LHCN-M2 (cell line): ENCODE results near the gene SLC12A6. TPM values are rescaled to one million over a fixed set of nuclear protein-coding genes. Genes with fewer than 3 reads are reported as not detected.
A peak's percentile ranks its signal among the peaks of the same experiment; 100 is the strongest.
"Not testable (repeated sequence)": the region's sequence is repeated elsewhere in the genome, so short reads cannot be mapped to it uniquely, and the experiment has no call there.

ENCODE experiments used
- DNase-seq: peaks from one replicate; pipeline ENCODE4 v3.0.0-alpha.2; 2012; ENCODE audit warnings: low read depth
- total RNA-seq: library from RNA; depleted of rRNA; stranded (reverse); fragments of >200 nt; gene quantifications from 2 replicates; pipeline ENCODE4 v1.2.3, GENCODE V29; 2014

Gene SLC12A6
- total RNA-seq, 1 experiment from 2014 or later: 12.1 TPM

- no peak for DNase-seq
These were observed 20.8 kb upstream of the SLC12A6 start for GRCh38 chr15:34358367-34358766.

- DNase-seq: no peak
These were observed 20.1 kb upstream of the SLC12A6 start for GRCh38 chr15:34357653-34358052.

GRCh38 chr15:34355241-34355640 lies 17.7 kb upstream of the SLC12A6 start:
- no peak for DNase-seq

- no peak for DNase-seq
These were observed 16.7 kb upstream of the SLC12A6 start for GRCh38 chr15:34354286-34354685.

- DNase-seq: no peak
These were observed 16.0 kb upstream of the SLC12A6 start for GRCh38 chr15:34353627-34354026.

GRCh38 chr15:34352996-34353395 lies 15.4 kb upstream of the SLC12A6 start:
- DNase-seq: not testable (repeated sequence)

- no peak for DNase-seq
These were observed 12.2 kb upstream of the SLC12A6 start for GRCh38 chr15:34349769-34350168.

GRCh38 chr15:34348735-34349300 lies 11.2 kb upstream of the SLC12A6 start:
- DNase-seq: no peak

- DNase-seq: no peak
These were observed 10.5 kb upstream of the SLC12A6 start for GRCh38 chr15:34347951-34348638.

GRCh38 chr15:34342737-34343575 lies 5.4 kb upstream of the SLC12A6 start, which contains the start of the genes NOP10 and NUTM1:
NOP10 (minus strand) TSS chr15:34343136; CDS start chr15:34343073, 63 bp downstream.
NUTM1 (plus strand) TSS chr15:34343315; CDS start chr15:34343697, 382 bp downstream.
- DNase-seq: peak; percentile 89

- not testable (repeated sequence) for DNase-seq
These were observed 4.7 kb upstream of the SLC12A6 start for GRCh38 chr15:34342213-34342736.

GRCh38 chr15:34341381-34342212 lies 4.0 kb upstream of the SLC12A6 start:
- DNase-seq: no peak

- no peak for DNase-seq
These were observed 2.4 kb upstream of the SLC12A6 start for GRCh38 chr15:34339946-34340345.

- no peak for DNase-seq
These were observed 766 bp upstream of the SLC12A6 start for GRCh38 chr15:34338347-34338746.

GRCh38 chr15:34336991-34337556 lies 507 bp downstream of the SLC12A6 start:
- DNase-seq: no peak

GRCh38 chr15:34336231-34336990 lies 1.2 kb downstream of the SLC12A6 start:
- no peak for DNase-seq

- no peak for DNase-seq
These were observed 2.2 kb downstream of the SLC12A6 start for GRCh38 chr15:34335176-34336032.

GRCh38 chr15:34334672-34335071 lies 2.9 kb downstream of the SLC12A6 start:
- no peak for DNase-seq

GRCh38 chr15:34332553-34333120 lies 4.9 kb downstream of the SLC12A6 start:
- no peak for DNase-seq
